ENCODE measurements around the gene KIAA2012. TPM values are rescaled to one million over a fixed set of nuclear protein-coding genes. Genes with fewer than 3 reads are reported as not detected.

Gene KIAA2012
- total and polyA plus RNA-seq, 2 of the 4 experiments (the other 2 are of a cell fraction), result under 0.01 to 0.09 TPM

DNA sequence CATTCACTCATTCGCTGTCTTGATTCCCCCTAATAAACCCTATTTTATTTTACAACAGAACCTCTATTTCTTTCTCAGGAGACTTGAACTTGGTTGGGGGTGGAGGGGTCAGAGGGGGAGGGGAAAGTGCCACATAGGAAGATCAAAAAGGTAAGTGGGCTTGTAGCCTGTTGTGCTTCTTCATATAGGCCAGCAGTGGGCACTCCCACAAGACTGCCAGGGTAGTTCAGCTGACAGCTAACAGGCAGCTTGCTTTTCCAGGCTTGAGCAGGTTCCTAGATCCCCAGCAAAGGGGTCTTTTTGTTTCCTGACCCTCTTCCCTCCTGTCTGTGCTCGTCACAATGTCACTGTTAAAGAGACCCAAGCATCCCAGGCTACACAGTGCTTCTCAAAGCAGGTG is 829 bp upstream of the KIAA2012 start:
- BruUV-seq (replicated peaks), result no TSS peak

More for the DNA sequence above, 829 bp upstream of the KIAA2012 start:
- H3K4me2 ChIP-seq (ENCODE audit: low read depth, low read length), result no peak overlapping the region
- no peaks in the 10 kb centered on the region for H4K20me1 ChIP-seq (ENCODE audit: insufficient read depth, low read length)
- no peak overlapping the region for H4K91ac ChIP-seq (ENCODE audit: insufficient read depth, low read depth, low read length)
- no peak overlapping the region for H4K8ac ChIP-seq (ENCODE audit: low read depth in 2 of 2, low read length in 2 of 2)
- H3K18ac ChIP-seq (ENCODE audit: low read depth, low read length), result no peak overlapping the region
- DNase-seq (no peak), ATAC-seq (ENCODE audit: low read depth) (peak; percentile 35; the same call in 1 of the 2 replicates)
- TF ChIP-seq SMC3 (IDR thresholded peaks at IDR 0.05; ENCODE audit: low read depth, low read length) (peak; percentile 18; the same call in 1 of the 2 replicates), MAZ (IDR thresholded peaks at IDR 0.05; ENCODE audit: borderline replicate concordance, low read depth, low read length) (no peak), NFE2L2 (IDR thresholded peaks at IDR 0.05; ENCODE audit: low read depth, low read length) (no peak)
- TF ChIP-seq, protein P1, sequence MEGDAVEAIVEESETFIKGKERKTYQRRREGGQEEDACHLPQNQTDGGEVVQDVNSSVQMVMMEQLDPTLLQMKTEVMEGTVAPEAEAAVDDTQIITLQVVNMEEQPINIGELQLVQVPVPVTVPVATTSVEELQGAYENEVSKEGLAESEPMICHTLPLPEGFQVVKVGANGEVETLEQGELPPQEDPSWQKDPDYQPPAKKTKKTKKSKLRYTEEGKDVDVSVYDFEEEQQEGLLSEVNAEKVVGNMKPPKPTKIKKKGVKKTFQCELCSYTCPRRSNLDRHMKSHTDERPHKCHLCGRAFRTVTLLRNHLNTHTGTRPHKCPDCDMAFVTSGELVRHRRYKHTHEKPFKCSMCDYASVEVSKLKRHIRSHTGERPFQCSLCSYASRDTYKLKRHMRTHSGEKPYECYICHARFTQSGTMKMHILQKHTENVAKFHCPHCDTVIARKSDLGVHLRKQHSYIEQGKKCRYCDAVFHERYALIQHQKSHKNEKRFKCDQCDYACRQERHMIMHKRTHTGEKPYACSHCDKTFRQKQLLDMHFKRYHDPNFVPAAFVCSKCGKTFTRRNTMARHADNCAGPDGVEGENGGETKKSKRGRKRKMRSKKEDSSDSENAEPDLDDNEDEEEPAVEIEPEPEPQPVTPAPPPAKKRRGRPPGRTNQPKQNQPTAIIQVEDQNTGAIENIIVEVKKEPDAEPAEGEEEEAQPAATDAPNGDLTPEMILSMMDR (conservative IDR thresholded peaks at IDR 0.05; ENCODE audit: low read depth, low read length), result 0 out of 2 replicates have a peak, but pooled peaks have one; percentile 20
- peak overlapping the region; percentile 3; the same call in 1 of the 3 replicates for H2BK15ac ChIP-seq (ENCODE audit: low read depth, low read length)
- dilution Hi-C loops (cut with HindIII; ENCODE audit: low sequenced_read_pairs, unreplicated experiment) (no loop called here), intact Hi-C loops (cut with micrococcal nuclease) (no loop called here), in situ Hi-C loops (cut with MboI; ENCODE audit: low sequenced_read_pairs) (no loop called here)
- no peak overlapping the region for H2BK5ac ChIP-seq (ENCODE audit: low read depth, low read length, poor library complexity, severe bottlenecking)
- no peak overlapping the region for H3K23ac ChIP-seq (ENCODE audit: low read depth, low read length)
- no peaks in the 10 kb centered on the region for H3K9me1 ChIP-seq (ENCODE audit: insufficient read depth, low read length)
- no peaks in the 10 kb centered on the region for H3K79me1 ChIP-seq (ENCODE audit: low read depth in 1 of 2, low read length in 2 of 2)
- no peak overlapping the region for H3K14ac ChIP-seq (replicated peaks; ENCODE audit: low read depth, low read length)
- H2AFZ ChIP-seq (replicated peaks; ENCODE audit: low read length, poor library complexity), result no peak overlapping the region
- no peak overlapping the region for H3K4me3 ChIP-seq (ENCODE audit: insufficient read depth, low read depth, low read length)
- no peak overlapping the region for H2AK9ac ChIP-seq (replicated peaks; ENCODE audit: low read depth, low read length, poor library complexity)
- no peak overlapping the region for H3K56ac ChIP-seq (ENCODE audit: extremely low read depth, insufficient read depth, low read length)
- no peak overlapping the region for H3K9ac ChIP-seq (ENCODE audit: low read depth, low read length)
- no peak overlapping the region for H3K4ac ChIP-seq (ENCODE audit: low read depth, low read length)
- no peaks in the 10 kb centered on the region for H3K4me1 ChIP-seq (ENCODE audit: control insufficient read depth, insufficient read depth, low read length)
- no peaks in the 10 kb centered on the region for H3K9me3 ChIP-seq (ENCODE audit: control insufficient read depth, insufficient read depth, low read length)
- H2AK5ac ChIP-seq (ENCODE audit: low read depth, low read length), result no peak overlapping the region
- no peak overlapping the region for H2BK120ac ChIP-seq (ENCODE audit: low read depth, low read length)
- no CpG with 5 or more reads among the region's 2 CpGs for WGBS, 2 experiments (ENCODE audit: extremely low coverage in 2 of 2, insufficient read length in 1 of 2)
- H3K36me3 ChIP-seq (ENCODE audit: control insufficient read depth, insufficient read depth, low read length), result no peaks in the 10 kb centered on the region
- H3K27me3 ChIP-seq (ENCODE audit: control insufficient read depth, insufficient read depth, low read length), result no peaks in the 10 kb centered on the region
- CTCF ChIA-PET, result interaction anchor here (1.3 kb wide), 1 partner anchor 10 kb away, joined by 3 read pairs; no protein-coding TSS in a partner anchor
- H2BK20ac ChIP-seq (ENCODE audit: low read depth, low read length), result no peak overlapping the region
- H3K27ac ChIP-seq (ENCODE audit: insufficient read depth, low read length), result no peak overlapping the region
- no peak overlapping the region for H4K5ac ChIP-seq (ENCODE audit: low read depth, low read length)
- POLR2A ChIA-PET (ENCODE audit: unreplicated experiment), result no interaction called here

Data from IMR-90 (cell line).